Testis (tissue), 2 donors: Measurements from ENCODE around the gene COQ8B.

Experiments
- POLR2A ChIP-seq: fragments of 450-650 bp; IDR thresholded peaks from one replicate; pipeline ENCODE4 v1.6.1; 2017; ENCODE audit warnings: antibody characterized with exemption, mild to moderate bottlenecking, moderate library complexity
- TF ChIP-seq, protein P1 (sequence below), 3 experiments: fragments of 450-650 bp in 2 of 3; fragments of 200-600 bp in 1 of 3; sonication (generic) in 1 of 3; IDR thresholded peaks; one replicate each; pipeline ENCODE4 v1.5.1; 2016 to 2019; ENCODE audit warnings: antibody characterized with exemption in 3 of 3, mild to moderate bottlenecking in 2 of 3, moderate library complexity in 1 of 3

- TF ChIP-seq POLR2A: no peak
- TF ChIP-seq, protein P1, sequence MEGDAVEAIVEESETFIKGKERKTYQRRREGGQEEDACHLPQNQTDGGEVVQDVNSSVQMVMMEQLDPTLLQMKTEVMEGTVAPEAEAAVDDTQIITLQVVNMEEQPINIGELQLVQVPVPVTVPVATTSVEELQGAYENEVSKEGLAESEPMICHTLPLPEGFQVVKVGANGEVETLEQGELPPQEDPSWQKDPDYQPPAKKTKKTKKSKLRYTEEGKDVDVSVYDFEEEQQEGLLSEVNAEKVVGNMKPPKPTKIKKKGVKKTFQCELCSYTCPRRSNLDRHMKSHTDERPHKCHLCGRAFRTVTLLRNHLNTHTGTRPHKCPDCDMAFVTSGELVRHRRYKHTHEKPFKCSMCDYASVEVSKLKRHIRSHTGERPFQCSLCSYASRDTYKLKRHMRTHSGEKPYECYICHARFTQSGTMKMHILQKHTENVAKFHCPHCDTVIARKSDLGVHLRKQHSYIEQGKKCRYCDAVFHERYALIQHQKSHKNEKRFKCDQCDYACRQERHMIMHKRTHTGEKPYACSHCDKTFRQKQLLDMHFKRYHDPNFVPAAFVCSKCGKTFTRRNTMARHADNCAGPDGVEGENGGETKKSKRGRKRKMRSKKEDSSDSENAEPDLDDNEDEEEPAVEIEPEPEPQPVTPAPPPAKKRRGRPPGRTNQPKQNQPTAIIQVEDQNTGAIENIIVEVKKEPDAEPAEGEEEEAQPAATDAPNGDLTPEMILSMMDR (IDR thresholded peaks at IDR 0.05): no peak
Measured at GRCh38 chr19:40693896-40694295, 22.8 kb downstream of the COQ8B start.
